SK-N-SH treated with all-trans-retinoic acid at 6 μM for 48 hours (cell line): ENCODE results near the gene SPRED1.

Experiments used
- ATAC-seq: fragments of 200-7000 bp; cut with Tn5 transposase; 3 replicates; pipeline ENCODE4 v1.9.1; 2020; ENCODE audit warnings: mild to moderate bottlenecking, moderate library complexity
- ARNTL ChIP-seq: fragments of 450-650 bp; formaldehyde crosslinking; IDR thresholded peaks from 2 replicates; pipeline ENCODE4 v1.5.0; 2020; ENCODE audit warnings: low read depth, mild to moderate bottlenecking, moderate library complexity, borderline replicate concordance
- BACH2 ChIP-seq: fragments of 250-450 bp; sonication (Bioruptor Pico); IDR thresholded peaks from 2 replicates; pipeline ENCODE4 v1.9.0; 2021; ENCODE audit warnings: mild to moderate bottlenecking, borderline replicate concordance
- CREB5 ChIP-seq: fragments of 250-450 bp; sonication (Bioruptor Pico); IDR thresholded peaks from 2 replicates; pipeline ENCODE4 v1.5.1; 2020; ENCODE audit warnings: low read depth, mild to moderate bottlenecking, moderate library complexity
- CSDC2 ChIP-seq: fragments of 250-450 bp; sonication (Bioruptor Pico); IDR thresholded peaks from 2 replicates; pipeline ENCODE4 v1.5.0; 2020; ENCODE audit warnings: mild to moderate bottlenecking, moderate library complexity
- CSRNP3 ChIP-seq: fragments of 250-450 bp; sonication (Bioruptor Pico); IDR thresholded peaks from 2 replicates; pipeline ENCODE4 v1.5.1; 2021; ENCODE audit warnings: mild to moderate bottlenecking, moderate library complexity
- ESRRG ChIP-seq: fragments of 250-450 bp; sonication (Bioruptor Pico); IDR thresholded peaks from 2 replicates; pipeline ENCODE4 v1.6.1; 2021; ENCODE audit warnings: mild to moderate bottlenecking
- GLIS3 ChIP-seq: fragments of 250-450 bp; sonication (Bioruptor Pico); IDR thresholded peaks from 2 replicates; pipeline ENCODE4 v1.5.0; 2020; ENCODE audit warnings: mild to moderate bottlenecking, moderate library complexity
- ISL1 ChIP-seq: fragments of 250-450 bp; sonication (Bioruptor Pico); IDR thresholded peaks from 2 replicates; pipeline ENCODE4 v2.1.2; 2022; ENCODE audit warnings: mild to moderate bottlenecking, moderate library complexity
- PATZ1 ChIP-seq: fragments of 250-450 bp; sonication (Bioruptor Pico); IDR thresholded peaks from 2 replicates; pipeline ENCODE4 v1.8.0; 2020; ENCODE audit warnings: mild to moderate bottlenecking, moderate library complexity, borderline replicate concordance
- POU6F1 ChIP-seq: fragments of 250-450 bp; sonication (Bioruptor Pico); IDR thresholded peaks from 2 replicates; pipeline ENCODE4 v1.8.0; 2021; ENCODE audit warnings: low read depth, mild to moderate bottlenecking, moderate library complexity, borderline replicate concordance
- PPARA ChIP-seq: fragments of 250-450 bp; sonication (Bioruptor Pico); IDR thresholded peaks from 2 replicates; pipeline ENCODE4 v1.5.0; 2020; ENCODE audit warnings: mild to moderate bottlenecking, borderline replicate concordance
- RARB ChIP-seq: fragments of 250-450 bp; sonication (Bioruptor Pico); IDR thresholded peaks from 2 replicates; pipeline ENCODE4 v1.8.0; 2021; ENCODE audit warnings: mild to moderate bottlenecking, moderate library complexity
- SNAI2 ChIP-seq: fragments of 250-450 bp; sonication (Bioruptor Pico); IDR thresholded peaks from 2 replicates; pipeline ENCODE4 v1.5.0; 2020; ENCODE audit warnings: mild to moderate bottlenecking, moderate library complexity
- TOX ChIP-seq: fragments of 250-450 bp; sonication (Bioruptor Pico); IDR thresholded peaks from 2 replicates; pipeline ENCODE4 v1.8.0; 2021; ENCODE audit warnings: mild to moderate bottlenecking, moderate library complexity, borderline replicate concordance
- ZC3H10 ChIP-seq: fragments of 250-450 bp; sonication (Bioruptor Pico); IDR thresholded peaks from 2 replicates; pipeline ENCODE4 v1.5.1; 2021; ENCODE audit warnings: mild to moderate bottlenecking, moderate library complexity
- ZFP3 ChIP-seq: fragments of 250-450 bp; sonication (Bioruptor Pico); IDR thresholded peaks from 2 replicates; pipeline ENCODE4 v1.5.0; 2020; ENCODE audit warnings: mild to moderate bottlenecking, moderate library complexity
- ZFP30 ChIP-seq: fragments of 450-650 bp; formaldehyde crosslinking; IDR thresholded peaks from 2 replicates; pipeline ENCODE4 v1.5.0; 2022; ENCODE audit warnings: mild to moderate bottlenecking, moderate library complexity
- ZNF565 ChIP-seq: fragments of 450-650 bp; formaldehyde crosslinking; conservative IDR thresholded peaks from 2 replicates; pipeline ENCODE4 v1.5.0; 2020; ENCODE audit warnings: low read depth, mild to moderate bottlenecking, moderate library complexity
- ZNF70 ChIP-seq: fragments of 450-650 bp; formaldehyde crosslinking; IDR thresholded peaks from 2 replicates; pipeline ENCODE4 v1.5.0; 2020; ENCODE audit warnings: mild to moderate bottlenecking, moderate library complexity
- ZNF8 ChIP-seq: fragments of 450-650 bp; formaldehyde crosslinking; IDR thresholded peaks from 2 replicates; pipeline ENCODE4 v1.5.0; 2020; ENCODE audit warnings: mild to moderate bottlenecking, moderate library complexity

The SPRED1 gene

GRCh38 chr15:38312190-38312589 lies 59.6 kb downstream of the SPRED1 start (continued):
- TF ChIP-seq POU6F1 (CRISPR knock-in tag) (no peak), ESRRG (CRISPR knock-in tag) (no peak)

GRCh38 chr15:38316311-38316710 lies 63.7 kb downstream of the SPRED1 start:
- TF ChIP-seq ZFP30 (no peak), ZNF8 (CRISPR knock-in tag) (no peak), SNAI2 (CRISPR knock-in tag) (no peak), TOX (CRISPR knock-in tag) (no peak), RARB (CRISPR knock-in tag) (no peak), ZC3H10 (CRISPR knock-in tag) (no peak), ZFP3 (CRISPR knock-in tag) (no peak), BACH2 (CRISPR knock-in tag) (no peak), CREB5 (no peak), PPARA (CRISPR knock-in tag) (no peak), ESRRG (CRISPR knock-in tag) (no peak), PATZ1 (no peak), CSDC2 (CRISPR knock-in tag) (no peak), GLIS3 (no peak), CSRNP3 (CRISPR knock-in tag) (no peak), ISL1 (CRISPR knock-in tag) (no peak), ZNF565 (CRISPR knock-in tag) (no peak), ZNF70 (CRISPR knock-in tag) (no peak), POU6F1 (CRISPR knock-in tag) (no peak), ARNTL (CRISPR knock-in tag) (no peak)
- TF ChIP-seq, all 23 proteins: peak for 0
- no peak for ATAC-seq

- TF ChIP-seq CREB5 (no peak), CSDC2 (CRISPR knock-in tag) (no peak), GLIS3 (no peak), ZC3H10 (CRISPR knock-in tag) (no peak), POU6F1 (CRISPR knock-in tag) (no peak), ZFP30 (no peak), PATZ1 (no peak), ZFP3 (CRISPR knock-in tag) (no peak)
- ATAC-seq = no peak
Observed at GRCh38 chr15:38320181-38320580, 67.5 kb downstream of the SPRED1 start.
